ENCODE measurements around the gene UBR7.

GRCh38 chr14:93239869-93240677 lies 33.0 kb downstream of the UBR7 start:
- no peak for TF ChIP-seq CTCF (IDR thresholded peaks at IDR 0.05; ENCODE audit: low read length)
- no peak for TF ChIP-seq EZH2phosphoT487 (IDR thresholded peaks at IDR 0.05; ENCODE audit: low read length)
- no peak for TF ChIP-seq EZH2 (optimal IDR thresholded peaks at IDR 0.05; ENCODE audit: low read depth, low read length)

Measured in MM.1S (cell line).